ENCODE measurements around the gene PDPK1. TPM values are rescaled to one million over a fixed set of nuclear protein-coding genes. Genes with fewer than 3 reads are reported as not detected.

PDPK1 gene
- total RNA-seq, 1 experiment from 2014 or later: 31.6 TPM

GRCh38 chr16:2492292-2492691 lies 45.5 kb upstream of the PDPK1 start:
- BruUV-seq (replicated peaks): no TSS peak
- Histone ChIP-seq H3K36me3 (ENCODE audit: insufficient read depth, low read length, poor library complexity, severe bottlenecking) (no peaks in the 10 kb centered on the region), H3K27me3 (replicated peaks; ENCODE audit: insufficient read depth, low read depth, low read length, poor library complexity) (no peaks in the 10 kb centered on the region), H3K4me1 (ENCODE audit: insufficient read depth, low read length, poor library complexity, severe bottlenecking) (no peaks in the 10 kb centered on the region), H3K27ac (ENCODE audit: low read depth, low read length, poor library complexity, severe bottlenecking) (no peak overlapping the region), H3K4me3 (ENCODE audit: low read depth, low read length, poor library complexity, severe bottlenecking) (no peak overlapping the region), H3K9me3 (ENCODE audit: low read depth, low read length, poor library complexity, severe bottlenecking) (no peaks in the 10 kb centered on the region)
- POLR2A ChIA-PET (ENCODE audit: low non-redundant PET): no interaction called here
- CTCF ChIA-PET: no interaction called here
- no peak for DNase-seq (ENCODE audit: low spot score)
- TF ChIP-seq EZH2 (IDR thresholded peaks at IDR 0.05; ENCODE audit: borderline replicate concordance, low read depth, low read length, poor library complexity, severe bottlenecking) (no peak), CTCF (conservative IDR thresholded peaks at IDR 0.05; ENCODE audit: low read depth, low read length) (no peak)
- intact Hi-C loops (cut with micrococcal nuclease; ENCODE audit: unreplicated experiment): no loop called here

- H3K4me3 ChIP-seq (ENCODE audit: low read depth, low read length, poor library complexity, severe bottlenecking): no peak overlapping the region
- ChIA-PET CTCF (no interaction called here), POLR2A (ENCODE audit: low non-redundant PET) (no interaction called here)
- intact Hi-C loops (cut with micrococcal nuclease; ENCODE audit: unreplicated experiment): no loop called here
- TF ChIP-seq CTCF (conservative IDR thresholded peaks at IDR 0.05; ENCODE audit: low read depth, low read length) (no peak), EZH2 (IDR thresholded peaks at IDR 0.05; ENCODE audit: borderline replicate concordance, low read depth, low read length, poor library complexity, severe bottlenecking) (no peak)
- H3K27me3 ChIP-seq (replicated peaks; ENCODE audit: insufficient read depth, low read depth, low read length, poor library complexity): no peaks in the 10 kb centered on the region
- DNase-seq (ENCODE audit: low spot score): no peak
- H3K4me1 ChIP-seq (ENCODE audit: insufficient read depth, low read length, poor library complexity, severe bottlenecking): no peaks in the 10 kb centered on the region
- H3K36me3 ChIP-seq (ENCODE audit: insufficient read depth, low read length, poor library complexity, severe bottlenecking): no peaks in the 10 kb centered on the region
- BruUV-seq (replicated peaks): no TSS peak
- no peaks in the 10 kb centered on the region for H3K9me3 ChIP-seq (ENCODE audit: low read depth, low read length, poor library complexity, severe bottlenecking)
- no peak overlapping the region for H3K27ac ChIP-seq (ENCODE audit: low read depth, low read length, poor library complexity, severe bottlenecking)
These were observed 44.2 kb upstream of the PDPK1 start for GRCh38 chr16:2493605-2494004.

- POLR2A ChIA-PET (ENCODE audit: low non-redundant PET): no interaction called here
- Histone ChIP-seq H3K4me1 (ENCODE audit: insufficient read depth, low read length, poor library complexity, severe bottlenecking) (no peaks in the 10 kb centered on the region), H3K4me3 (ENCODE audit: low read depth, low read length, poor library complexity, severe bottlenecking) (no peak overlapping the region), H3K27me3 (replicated peaks; ENCODE audit: insufficient read depth, low read depth, low read length, poor library complexity) (no peaks in the 10 kb centered on the region), H3K9me3 (ENCODE audit: low read depth, low read length, poor library complexity, severe bottlenecking) (no peaks in the 10 kb centered on the region), H3K27ac (ENCODE audit: low read depth, low read length, poor library complexity, severe bottlenecking) (no peak overlapping the region), H3K36me3 (ENCODE audit: insufficient read depth, low read length, poor library complexity, severe bottlenecking) (no peaks in the 10 kb centered on the region)
- BruUV-seq (replicated peaks): no TSS peak
- intact Hi-C loops (cut with micrococcal nuclease; ENCODE audit: unreplicated experiment): no loop called here
- TF ChIP-seq EZH2 (IDR thresholded peaks at IDR 0.05; ENCODE audit: borderline replicate concordance, low read depth, low read length, poor library complexity, severe bottlenecking): no peak
- TF ChIP-seq CTCF (conservative IDR thresholded peaks at IDR 0.05; ENCODE audit: low read depth, low read length): no peak
- no peak for DNase-seq (ENCODE audit: low spot score)
- CTCF ChIA-PET: no interaction called here
These were observed 43.2 kb upstream of the PDPK1 start for GRCh38 chr16:2494616-2495015.
